ENCODE measurements around the gene DDT. TPM values are rescaled to one million over a fixed set of nuclear protein-coding genes. Genes with fewer than 3 reads are reported as not detected.
"Not testable (repeated sequence)": the region's sequence is repeated elsewhere in the genome, so short reads cannot be mapped to it uniquely, and the experiment has no call there.

The DDT gene
- total RNA-seq, 1 experiment from 2014 or later: 188 TPM

- not testable (repeated sequence) for DNase-seq (ENCODE audit: low spot score)
Observed at GRCh38 chr22:23952794-23953405, 21.3 kb downstream of the DDT start.

- not testable (repeated sequence) for DNase-seq (ENCODE audit: low spot score)
Observed at GRCh38 chr22:23951383-23951782, 22.9 kb downstream of the DDT start.

- not testable (repeated sequence) for DNase-seq (ENCODE audit: low spot score)
Observed at GRCh38 chr22:23949764-23950163, 24.5 kb downstream of the DDT start.

GRCh38 chr22:23947391-23947790 lies 26.9 kb downstream of the DDT start:
- DNase-seq (ENCODE audit: low spot score): not testable (repeated sequence)

GRCh38 chr22:23940166-23940565 lies 34.1 kb downstream of the DDT start:
- not testable (repeated sequence) for DNase-seq (ENCODE audit: low spot score)

GRCh38 chr22:23939017-23939357 lies 35.3 kb downstream of the DDT start:
- no peak for DNase-seq (ENCODE audit: low spot score)

GRCh38 chr22:23938328-23939016 lies 35.8 kb downstream of the DDT start:
- no peak for DNase-seq (ENCODE audit: low spot score)

GRCh38 chr22:23926561-23926960 lies 47.7 kb downstream of the DDT start:
- DNase-seq (ENCODE audit: low spot score): no peak

- no peak for DNase-seq (ENCODE audit: low spot score)
Observed at GRCh38 chr22:23925020-23925606, 49.1 kb downstream of the DDT start.

- no peak for DNase-seq (ENCODE audit: low spot score)
Observed at GRCh38 chr22:23922921-23923320, 51.3 kb downstream of the DDT start.

- peak; percentile 9 for DNase-seq (ENCODE audit: low spot score)
Observed at GRCh38 chr22:23921586-23922201, 52.5 kb downstream of the DDT start.

Other genes starting within 250 kb of the DDT start
- gene ZNF70, start 223.3 kb downstream of the DDT start, total RNA-seq (2014; rRNA removed; shearing (Covaris generic)): 1.2 and 1.4 TPM in 2 replicates
- not detected in 2 replicates for gene VPREB3, start 220.0 kb downstream of the DDT start, total RNA-seq (2014; rRNA removed; shearing (Covaris generic))
- not detected in 2 replicates for gene C22orf15, start 211.5 kb downstream of the DDT start, total RNA-seq (2014; rRNA removed; shearing (Covaris generic))
- gene CHCHD10, start 206.5 kb downstream of the DDT start, total RNA-seq (2014; rRNA removed; shearing (Covaris generic)): 0.72 and 14.9 TPM in 2 replicates
- 0.35 and 1.4 TPM in 2 replicates for gene MMP11, start 201.6 kb downstream of the DDT start, total RNA-seq (2014; rRNA removed; shearing (Covaris generic))
- 50.9 and 61.2 TPM in 2 replicates for gene SMARCB1, start 187.5 kb downstream of the DDT start, total RNA-seq (2014; rRNA removed; shearing (Covaris generic))
- 0.43 and 1.6 TPM in 2 replicates for gene DERL3, start 135.4 kb downstream of the DDT start, total RNA-seq (2014; rRNA removed; shearing (Covaris generic))
- gene SLC2A11, start 116.6 kb downstream of the DDT start, total RNA-seq (2014; rRNA removed; shearing (Covaris generic)): 3.2 and 4.6 TPM in 2 replicates
- gene MIF, start 80.1 kb downstream of the DDT start, total RNA-seq (2014; rRNA removed; shearing (Covaris generic)): 311 and 336 TPM in 2 replicates
- 5.2 and 12.3 TPM in 2 replicates for gene GSTT2B, start 13.2 kb downstream of the DDT start, total RNA-seq (2014; rRNA removed; shearing (Covaris generic))
- 1.5 and 2.8 TPM in 2 replicates for gene DDTL, start 7.6 kb downstream of the DDT start, total RNA-seq (2014; rRNA removed; shearing (Covaris generic))
- 1.7 TPM in 1 of 2 replicates, not detected in the other for gene GSTT2, start 5.7 kb upstream of the DDT start, total RNA-seq (2014; rRNA removed; shearing (Covaris generic))
- not detected in 2 replicates for gene GSTT4, start 31.0 kb upstream of the DDT start, total RNA-seq (2014; rRNA removed; shearing (Covaris generic))
- 15.7 and 17.4 TPM in 2 replicates for gene CABIN1, start 36.9 kb upstream of the DDT start, total RNA-seq (2014; rRNA removed; shearing (Covaris generic))
- gene SUSD2, start 207.0 kb upstream of the DDT start, total RNA-seq (2014; rRNA removed; shearing (Covaris generic)): 0.12 and 0.37 TPM in 2 replicates